Measurements from ENCODE around the gene SGTA.

DNA sequence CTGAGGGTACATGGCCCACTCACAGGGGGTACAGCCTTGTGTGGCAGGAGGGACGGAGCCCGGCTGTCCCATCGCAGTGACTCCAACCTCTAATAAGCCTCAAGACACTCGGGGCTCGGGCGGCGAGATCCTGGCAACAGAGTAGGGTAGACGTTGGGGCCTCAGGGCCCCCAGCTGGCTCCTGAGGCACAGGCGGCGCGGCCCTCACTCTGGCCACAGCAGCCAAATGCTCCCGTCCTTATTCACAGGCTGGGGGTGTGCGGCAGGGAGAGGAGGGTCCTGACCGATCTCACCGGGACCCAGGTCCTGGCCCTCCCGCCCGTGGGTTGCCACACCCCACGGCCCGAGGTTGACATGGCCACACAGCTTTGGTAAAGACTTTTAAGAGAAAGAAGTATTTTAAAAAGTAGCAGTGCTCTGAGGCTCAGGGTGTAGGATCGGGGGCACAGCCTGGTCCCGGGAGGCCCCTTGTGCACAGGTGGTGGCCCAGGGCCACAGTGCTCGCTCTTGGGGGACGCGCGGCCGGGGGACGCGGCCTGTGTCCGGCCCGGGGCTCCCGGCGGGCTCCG lies 50.8 kb downstream of the SGTA start:
- TF ChIP-seq ZNF596 (tag by site-specific recombination; IDR thresholded peaks at IDR 0.05) (no peak), TCF7L2 (IDR thresholded peaks at IDR 0.05; ENCODE audit: borderline replicate concordance, low read depth, low read length) (no peak), KLF9 (tag by site-specific recombination; IDR thresholded peaks at IDR 0.05; ENCODE audit: low read depth) (no peak), BCL11B (tag by site-specific recombination; IDR thresholded peaks at IDR 0.05; ENCODE audit: low read depth) (no peak), ZNF518A (tag by site-specific recombination; conservative IDR thresholded peaks at IDR 0.05; ENCODE audit: low read depth) (no peak), ZNF274 (IDR thresholded peaks at IDR 0.05; ENCODE audit: low read length) (no peak), ZNF274 (tag by site-specific recombination; IDR thresholded peaks at IDR 0.05; ENCODE audit: borderline replicate concordance) (no peak), PRDM4 (tag by site-specific recombination; IDR thresholded peaks at IDR 0.05) (no peak), ZNF202 (tag by site-specific recombination; IDR thresholded peaks at IDR 0.05; ENCODE audit: borderline replicate concordance) (no peak)
- TF ChIP-seq, protein P1, sequence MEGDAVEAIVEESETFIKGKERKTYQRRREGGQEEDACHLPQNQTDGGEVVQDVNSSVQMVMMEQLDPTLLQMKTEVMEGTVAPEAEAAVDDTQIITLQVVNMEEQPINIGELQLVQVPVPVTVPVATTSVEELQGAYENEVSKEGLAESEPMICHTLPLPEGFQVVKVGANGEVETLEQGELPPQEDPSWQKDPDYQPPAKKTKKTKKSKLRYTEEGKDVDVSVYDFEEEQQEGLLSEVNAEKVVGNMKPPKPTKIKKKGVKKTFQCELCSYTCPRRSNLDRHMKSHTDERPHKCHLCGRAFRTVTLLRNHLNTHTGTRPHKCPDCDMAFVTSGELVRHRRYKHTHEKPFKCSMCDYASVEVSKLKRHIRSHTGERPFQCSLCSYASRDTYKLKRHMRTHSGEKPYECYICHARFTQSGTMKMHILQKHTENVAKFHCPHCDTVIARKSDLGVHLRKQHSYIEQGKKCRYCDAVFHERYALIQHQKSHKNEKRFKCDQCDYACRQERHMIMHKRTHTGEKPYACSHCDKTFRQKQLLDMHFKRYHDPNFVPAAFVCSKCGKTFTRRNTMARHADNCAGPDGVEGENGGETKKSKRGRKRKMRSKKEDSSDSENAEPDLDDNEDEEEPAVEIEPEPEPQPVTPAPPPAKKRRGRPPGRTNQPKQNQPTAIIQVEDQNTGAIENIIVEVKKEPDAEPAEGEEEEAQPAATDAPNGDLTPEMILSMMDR (tag by site-specific recombination; IDR thresholded peaks at IDR 0.05), result no peak
- TF ChIP-seq, protein P2, sequence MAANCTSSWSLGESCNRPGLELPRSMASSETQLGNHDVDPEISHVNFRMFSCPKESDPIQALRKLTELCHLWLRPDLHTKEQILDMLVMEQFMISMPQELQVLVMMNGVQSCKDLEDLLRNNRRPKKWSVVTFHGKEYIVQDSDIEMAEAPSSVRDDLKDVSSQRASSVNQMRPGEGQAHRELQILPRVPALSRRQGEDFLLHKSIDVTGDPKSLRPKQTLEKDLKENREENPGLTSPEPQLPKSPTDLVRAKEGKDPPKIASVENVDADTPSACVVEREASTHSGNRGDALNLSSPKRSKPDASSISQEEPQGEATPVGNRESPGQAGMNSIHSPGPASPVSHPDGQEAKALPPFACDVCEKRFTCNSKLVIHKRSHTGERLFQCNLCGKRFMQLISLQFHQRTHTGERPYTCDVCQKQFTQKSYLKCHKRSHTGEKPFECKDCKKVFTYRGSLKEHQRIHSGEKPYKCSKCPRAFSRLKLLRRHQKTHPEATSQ (tag by site-specific recombination; IDR thresholded peaks at IDR 0.05), result no peak
